Astrocyte (in vitro differentiated cells and primary cell): Measurements from ENCODE around the gene IPO4. TPM values are rescaled to one million over a fixed set of nuclear protein-coding genes. Genes with fewer than 3 reads are reported as not detected.

ENCODE experiments used
- DNase-seq: peaks from one replicate; pipeline ENCODE4 v3.0.0-alpha.2; 2010; ENCODE audit warnings: low read depth
- FAIRE-seq: peaks from 2 replicates; lab custom pipeline; 2011; peaks lifted over from hg19 to GRCh38; lab: Jason Lieb, UNC
- H2AFZ ChIP-seq: 2 replicates; pipeline ENCODE4 v1.6.0; 2012; ENCODE audit warnings: low read depth, low read length, inconsistent platforms
- H3K27ac ChIP-seq: 2 replicates; pipeline ENCODE4 v1.5.1; 2011; ENCODE audit warnings: low read depth, low read length, inconsistent platforms
- H3K27me3 ChIP-seq: 2 replicates; pipeline ENCODE4 v1.6.0; 2011; ENCODE audit warnings: low read length, inconsistent platforms; ENCODE audit not compliant: insufficient read depth
- H3K36me3 ChIP-seq: 2 replicates; pipeline ENCODE4 v1.5.1; 2011; ENCODE audit warnings: low read length, inconsistent platforms; ENCODE audit not compliant: insufficient read depth
- H3K4me1 ChIP-seq: 2 replicates; pipeline ENCODE4 v1.5.1; 2011; ENCODE audit warnings: low read length, inconsistent platforms; ENCODE audit not compliant: insufficient read depth
- H3K4me2 ChIP-seq: 2 replicates; pipeline ENCODE4 v1.6.0; 2012; ENCODE audit warnings: low read length, inconsistent platforms
- H3K4me3 ChIP-seq: 2 replicates; pipeline ENCODE4 v1.5.1; 2011; ENCODE audit warnings: low read depth, mild to moderate bottlenecking, low read length, inconsistent platforms; ENCODE audit not compliant: insufficient read depth
- H3K79me2 ChIP-seq: 2 replicates; pipeline ENCODE4 v1.6.0; 2012; ENCODE audit warnings: mild to moderate bottlenecking, low read length, inconsistent platforms; ENCODE audit not compliant: insufficient read depth
- H3K9ac ChIP-seq: 2 replicates; pipeline ENCODE4 v1.6.0; 2012; ENCODE audit warnings: mild to moderate bottlenecking, low read length, inconsistent platforms
- H3K9me3 ChIP-seq: 2 replicates; pipeline ENCODE4 v1.5.1; 2012; ENCODE audit warnings: low read depth, mild to moderate bottlenecking, low read length, inconsistent platforms; ENCODE audit not compliant: insufficient read depth
- H4K20me1 ChIP-seq: 2 replicates; pipeline ENCODE4 v1.6.0; 2012; ENCODE audit warnings: low read length, inconsistent platforms; ENCODE audit not compliant: insufficient read depth
- H3K27ac Mint-ChIP-seq: one replicate; pipeline ENCODE4 v1.8.0; 2021; ENCODE audit warnings: mild to moderate bottlenecking, mixed read lengths; ENCODE audit not compliant: unreplicated experiment
- H3K27me3 Mint-ChIP-seq: one replicate; pipeline ENCODE4 v1.8.0; 2021; ENCODE audit warnings: low read depth, mixed read lengths; ENCODE audit not compliant: unreplicated experiment
- H3K36me3 Mint-ChIP-seq: one replicate; pipeline ENCODE4 v1.8.0; 2021; ENCODE audit warnings: low read depth, mixed read lengths; ENCODE audit not compliant: unreplicated experiment
- H3K4me1 Mint-ChIP-seq: one replicate; pipeline ENCODE4 v1.8.0; 2021; ENCODE audit warnings: low read depth, mixed read lengths; ENCODE audit not compliant: unreplicated experiment
- H3K4me3 Mint-ChIP-seq: one replicate; pipeline ENCODE4 v1.8.0; 2021; ENCODE audit warnings: mild to moderate bottlenecking, moderate library complexity, mixed read lengths; ENCODE audit not compliant: unreplicated experiment
- H3K9me3 Mint-ChIP-seq: one replicate; pipeline ENCODE4 v1.8.0; 2021; ENCODE audit warnings: mild to moderate bottlenecking, mixed read lengths; ENCODE audit not compliant: unreplicated experiment
- CTCF ChIP-seq: IDR thresholded peaks from 2 replicates; pipeline ENCODE4 v1.5.1; 2011; ENCODE audit warnings: low read depth, mild to moderate bottlenecking, inconsistent platforms, low read length, moderate library complexity; ENCODE audit not compliant: insufficient read depth
- EZH2 ChIP-seq: IDR thresholded peaks from 2 replicates; pipeline ENCODE4 v1.6.1; 2012; ENCODE audit warnings: mild to moderate bottlenecking, low read length, inconsistent platforms; ENCODE audit not compliant: insufficient read depth
- total RNA-seq: library from RNA; stranded (reverse); gene quantifications from 2 replicates; pipeline ENCODE4 v1.2.1, GENCODE V29; 2021

IPO4 gene
- total RNA-seq, 1 donor from 2014 or later: 46.1 TPM

GRCh38 chr14:24159777-24160498 lies 28.7 kb downstream of the IPO4 start:
- Mint-ChIP-seq H3K27ac (peak overlapping the region; percentile 53), H3K9me3 (no peaks in the 10 kb centered on the region), H3K27me3 (no peaks in the 10 kb centered on the region), H3K4me3 (no peak overlapping the region), H3K4me1 (peaks cover 20% of the 10 kb centered on the region), H3K36me3 (peaks cover 42% of the 10 kb centered on the region)
- Histone ChIP-seq H3K4me3 (no peak overlapping the region), H3K9ac (no peak overlapping the region), H4K20me1 (peaks cover 21% of the 10 kb centered on the region), H2AFZ (no peak overlapping the region), H3K36me3 (peaks cover 36% of the 10 kb centered on the region), H3K27ac (no peak overlapping the region), H3K4me2 (no peak overlapping the region), H3K79me2 (peaks cover 12% of the 10 kb centered on the region), H3K4me1 (peaks cover 12% of the 10 kb centered on the region), H3K9me3 (no peaks in the 10 kb centered on the region), H3K27me3 (no peaks in the 10 kb centered on the region)
- DNase-seq (no peak), FAIRE-seq (no peak)
- TF ChIP-seq EZH2 (no peak), CTCF (no peak)

GRCh38 chr14:24157331-24157730 lies 31.3 kb downstream of the IPO4 start:
- no peak overlapping the region for H3K9ac ChIP-seq
- no peak overlapping the region for H3K4me2 ChIP-seq
- Mint-ChIP-seq H3K27me3 (no peaks in the 10 kb centered on the region), H3K27ac (no peak overlapping the region), H3K36me3 (peaks cover 29% of the 10 kb centered on the region), H3K4me1 (peaks cover 10% of the 10 kb centered on the region), H3K4me3 (no peak overlapping the region), H3K9me3 (no peaks in the 10 kb centered on the region)
- H3K27me3 ChIP-seq: no peaks in the 10 kb centered on the region
- peaks cover 11% of the 10 kb centered on the region for H3K4me1 ChIP-seq
- no peak overlapping the region for H3K27ac ChIP-seq
- DNase-seq: no peak
- peaks cover 13% of the 10 kb centered on the region for H4K20me1 ChIP-seq
- H2AFZ ChIP-seq: no peak overlapping the region
- no peaks in the 10 kb centered on the region for H3K9me3 ChIP-seq
- H3K79me2 ChIP-seq: peaks cover 12% of the 10 kb centered on the region
- FAIRE-seq: no peak
- peaks cover 30% of the 10 kb centered on the region for H3K36me3 ChIP-seq
- TF ChIP-seq EZH2: no peak
- no peak for TF ChIP-seq CTCF
- H3K4me3 ChIP-seq: no peak overlapping the region

GRCh38 chr14:24156840-24157239 lies 31.8 kb downstream of the IPO4 start:
- Mint-ChIP-seq H3K36me3 (peaks cover 29% of the 10 kb centered on the region), H3K27me3 (no peaks in the 10 kb centered on the region), H3K27ac (no peak overlapping the region), H3K9me3 (no peaks in the 10 kb centered on the region), H3K4me1 (peaks cover 5% of the 10 kb centered on the region), H3K4me3 (no peak overlapping the region)
- Histone ChIP-seq H3K79me2 (peaks cover 7% of the 10 kb centered on the region), H3K4me2 (no peak overlapping the region), H2AFZ (no peak overlapping the region), H3K36me3 (peaks cover 33% of the 10 kb centered on the region), H3K27me3 (no peaks in the 10 kb centered on the region), H4K20me1 (peaks cover 11% of the 10 kb centered on the region), H3K4me3 (no peak overlapping the region), H3K4me1 (peaks cover 6% of the 10 kb centered on the region), H3K9ac (no peak overlapping the region), H3K27ac (no peak overlapping the region), H3K9me3 (no peaks in the 10 kb centered on the region)
- TF ChIP-seq CTCF (no peak), EZH2 (no peak)
- DNase-seq: no peak
- FAIRE-seq: no peak
